ENCODE measurements around the gene MAP3K1. TPM values are rescaled to one million over a fixed set of nuclear protein-coding genes. Genes with fewer than 3 reads are reported as not detected.

The MAP3K1 gene
- total RNA-seq, 1 donor from 2014 or later, result 5.7 TPM

- Histone ChIP-seq H3K9me3 (replicated peaks) (no peaks in the 10 kb centered on the region), H3K36me3 (no peaks in the 10 kb centered on the region), H3K27me3 (ENCODE audit: low read depth) (no peaks in the 10 kb centered on the region), H3K27ac (replicated peaks) (no peak overlapping the region), H3K4me3 (no peak overlapping the region), H3K4me1 (no peaks in the 10 kb centered on the region)
- no peak for DNase-seq
- TF ChIP-seq CTCF (IDR thresholded peaks at IDR 0.05; ENCODE audit: borderline replicate concordance), result no peak
- intact Hi-C loops (cut with micrococcal nuclease), result no loop called here
Measured at GRCh38 chr5:56783261-56783660, 32.1 kb upstream of the MAP3K1 start.

GRCh38 chr5:56786346-56786745 is 29.0 kb upstream of the MAP3K1 start:
- TF ChIP-seq CTCF (IDR thresholded peaks at IDR 0.05; ENCODE audit: borderline replicate concordance), result no peak
- DNase-seq, result no peak
- intact Hi-C loops (cut with micrococcal nuclease), result no loop called here

GRCh38 chr5:56791396-56791795 is 24.0 kb upstream of the MAP3K1 start:
- intact Hi-C loops (cut with micrococcal nuclease), result no loop called here
- Histone ChIP-seq H3K4me3 (no peak overlapping the region), H3K9me3 (replicated peaks) (no peaks in the 10 kb centered on the region), H3K4me1 (no peaks in the 10 kb centered on the region), H3K36me3 (no peaks in the 10 kb centered on the region), H3K27me3 (ENCODE audit: low read depth) (no peaks in the 10 kb centered on the region), H3K27ac (replicated peaks) (no peak overlapping the region)
- no peak for TF ChIP-seq CTCF (IDR thresholded peaks at IDR 0.05; ENCODE audit: borderline replicate concordance)
- DNase-seq, result no peak

More at GRCh38 chr5:56786346-56786745, 29.0 kb upstream of the MAP3K1 start:
- no peaks in the 10 kb centered on the region for H3K36me3 ChIP-seq
- H3K9me3 ChIP-seq (replicated peaks), result no peaks in the 10 kb centered on the region
- no peak overlapping the region for H3K4me3 ChIP-seq
- no peaks in the 10 kb centered on the region for H3K4me1 ChIP-seq
- no peaks in the 10 kb centered on the region for H3K27me3 ChIP-seq (ENCODE audit: low read depth)
- H3K27ac ChIP-seq (replicated peaks), result no peak overlapping the region

- DNase-seq, result no peak
- TF ChIP-seq CTCF (IDR thresholded peaks at IDR 0.05; ENCODE audit: borderline replicate concordance), result no peak
- Histone ChIP-seq H3K9me3 (replicated peaks) (no peaks in the 10 kb centered on the region), H3K36me3 (no peaks in the 10 kb centered on the region), H3K4me1 (peaks cover 10% of the 10 kb centered on the region), H3K27me3 (ENCODE audit: low read depth) (no peaks in the 10 kb centered on the region), H3K4me3 (no peak overlapping the region), H3K27ac (replicated peaks) (no peak overlapping the region)
- intact Hi-C loops (cut with micrococcal nuclease), result no loop called here
Measured at GRCh38 chr5:56798521-56798920, 16.8 kb upstream of the MAP3K1 start.

- Histone ChIP-seq H3K36me3 (no peaks in the 10 kb centered on the region), H3K4me1 (peaks cover 10% of the 10 kb centered on the region), H3K9me3 (replicated peaks) (no peaks in the 10 kb centered on the region), H3K27ac (replicated peaks) (no peak overlapping the region), H3K27me3 (ENCODE audit: low read depth) (no peaks in the 10 kb centered on the region), H3K4me3 (no peak overlapping the region)
- no peak for TF ChIP-seq CTCF (IDR thresholded peaks at IDR 0.05; ENCODE audit: borderline replicate concordance)
- no peak for DNase-seq
- intact Hi-C loops (cut with micrococcal nuclease), result no loop called here
Measured at GRCh38 chr5:56800186-56800585, 15.2 kb upstream of the MAP3K1 start.

GRCh38 chr5:56801256-56801655 is 14.1 kb upstream of the MAP3K1 start:
- Histone ChIP-seq H3K27me3 (ENCODE audit: low read depth) (no peaks in the 10 kb centered on the region), H3K27ac (replicated peaks) (no peak overlapping the region), H3K36me3 (no peaks in the 10 kb centered on the region), H3K4me1 (peaks cover 10% of the 10 kb centered on the region), H3K9me3 (replicated peaks) (no peaks in the 10 kb centered on the region), H3K4me3 (no peak overlapping the region)
- TF ChIP-seq CTCF (IDR thresholded peaks at IDR 0.05; ENCODE audit: borderline replicate concordance), result no peak
- intact Hi-C loops (cut with micrococcal nuclease), result no loop called here
- DNase-seq, result no peak
